B cell (primary cell): Measurements from ENCODE around the gene MCRIP2. TPM values are rescaled to one million over a fixed set of nuclear protein-coding genes. Genes with fewer than 3 reads are reported as not detected.

ENCODE experiments used
- ATAC-seq: fragments of 200-7000 bp; cut with Tn5 transposase; one replicate; pipeline ENCODE4 v1.10.0; 2021; ENCODE audit warnings: low read depth, mild to moderate bottlenecking, moderate number of reproducible peaks, moderate library complexity
- CTCF ChIA-PET: fragments of 350-600 bp; sonication (Branson Sonifier 250); formaldehyde crosslinking; loops from one replicate; lab custom pipeline; 2021; ENCODE audit warnings: antibody characterized with exemption, inconsistent platforms; lab: Charles Lee
- POLR2A ChIA-PET: fragments of 350-600 bp; sonication (Branson Sonifier 250); formaldehyde crosslinking; loops from one replicate; lab custom pipeline; 2021; ENCODE audit warnings: antibody characterized with exemption; lab: Charles Lee
- DNase-seq: peaks from one replicate; pipeline ENCODE4 v3.0.0; 2013
- H2AFZ ChIP-seq: 2 replicates; pipeline ENCODE4 v1.6.1; 2012; ENCODE audit warnings: mild to moderate bottlenecking, low read depth, low read length; ENCODE audit not compliant: insufficient read depth, poor library complexity, severe bottlenecking
- H3K27ac ChIP-seq, 2 donors: 1 replicate in 1 of 2; 2 replicates in 1 of 2; pipeline ENCODE4 v1.5.1; 2012 to 2013; ENCODE audit warnings: low read length in 2 of 2, mild to moderate bottlenecking in 2 of 2, moderate library complexity in 1 of 2
- H3K27me3 ChIP-seq, 4 experiments: fragments of 200-600 bp in 1 of 4; sonication (generic) in 1 of 4; replicated peaks in 1 of 4; 1 replicate in 2 of 4; 2 replicates in 2 of 4; pipeline versions ENCODE4 v1.6.1 to v1.7.0; 2013 to 2016; ENCODE audit warnings: low read length in 3 of 4, mild to moderate bottlenecking in 2 of 4, mixed read lengths in 1 of 4, moderate library complexity in 1 of 4; ENCODE audit not compliant: insufficient read depth in 4 of 4, control insufficient read depth in 3 of 4; ENCODE audit errors: control extremely low read depth in 1 of 4
- H3K36me3 ChIP-seq, 2 experiments: replicated peaks in 1 of 2; 1 replicate in 1 of 2; 2 replicates in 1 of 2; pipeline versions ENCODE4 v1.6.1 to v1.7.1; 2013; ENCODE audit warnings: low read length in 1 of 2; ENCODE audit not compliant: insufficient read depth in 2 of 2, control insufficient read depth in 1 of 2; ENCODE audit errors: control extremely low read depth in 1 of 2, extremely low read depth in 1 of 2
- H3K4me1 ChIP-seq, 2 donors: fragments of 200-600 bp in 1 of 2; sonication (generic) in 1 of 2; 1 replicate in 1 of 2; 2 replicates in 1 of 2; pipeline versions ENCODE4 v1.5.1 to v1.6.1; 2013 to 2017; ENCODE audit warnings: low read length in 2 of 2; ENCODE audit not compliant: control insufficient read depth in 2 of 2, insufficient read depth in 2 of 2
- H3K4me2 ChIP-seq: replicated peaks from 2 replicates; pipeline ENCODE3; 2012; ENCODE audit warnings: mild to moderate bottlenecking, low read depth, low read length; ENCODE audit not compliant: poor library complexity, severe bottlenecking
- H3K4me3 ChIP-seq, 5 experiments: fragments of 200-600 bp in 1 of 5; sonication (generic) in 1 of 5; 1 replicate in 3 of 5; 2 replicates in 2 of 5; pipeline versions ENCODE4 v1.5.1 to v1.7.0; 2011 to 2016; ENCODE audit warnings: low read length in 4 of 5, mild to moderate bottlenecking in 4 of 5, low read depth in 2 of 5, control low read depth in 1 of 5, moderate library complexity in 1 of 5; ENCODE audit not compliant: insufficient read depth in 1 of 5; ENCODE audit errors: control extremely low read depth in 1 of 5, extremely low read depth in 1 of 5
- H3K79me2 ChIP-seq: fragments of 200-600 bp; sonication (generic); one replicate; pipeline ENCODE4 v1.6.0; 2016; ENCODE audit warnings: low read length; ENCODE audit not compliant: control insufficient read depth, insufficient read depth
- H3K9ac ChIP-seq: fragments of 200-600 bp; sonication (generic); 2 replicates; pipeline ENCODE4 v1.6.1; 2017; ENCODE audit warnings: mild to moderate bottlenecking, low read length, moderate library complexity
- H3K9me3 ChIP-seq, 3 donors: one replicate each; pipeline versions ENCODE4 v1.6.1 to v1.7.1; 2013; ENCODE audit warnings: low read length in 2 of 3; ENCODE audit not compliant: control insufficient read depth in 2 of 3, insufficient read depth in 1 of 3; ENCODE audit errors: control extremely low read depth in 1 of 3
- H4K20me1 ChIP-seq: 2 replicates; pipeline ENCODE4 v1.6.0; 2012; ENCODE audit warnings: mild to moderate bottlenecking, low read length; ENCODE audit not compliant: insufficient read depth, control insufficient read depth, poor library complexity, severe bottlenecking
- H3K27ac Mint-ChIP-seq: one replicate; pipeline ENCODE4 v1.8.0; 2021; ENCODE audit warnings: mixed read lengths
- H3K27me3 Mint-ChIP-seq: one replicate; pipeline ENCODE4 v1.8.0; 2021; ENCODE audit warnings: mixed read lengths
- H3K4me1 Mint-ChIP-seq: one replicate; pipeline ENCODE4 v1.8.0; 2021; ENCODE audit warnings: mixed read lengths
- H3K4me3 Mint-ChIP-seq: one replicate; pipeline ENCODE4 v1.8.0; 2021; ENCODE audit warnings: mixed read lengths
- H3K9me3 Mint-ChIP-seq: one replicate; pipeline ENCODE4 v1.8.0; 2022; ENCODE audit warnings: mixed read lengths; ENCODE audit not compliant: insufficient read depth
- CTCF ChIP-seq: fragments of 200-600 bp; IDR thresholded peaks from one replicate; pipeline ENCODE4 v1.8.0; 2022; ENCODE audit warnings: antibody characterized with exemption, mild to moderate bottlenecking
- EZH2 ChIP-seq: IDR thresholded peaks from 2 replicates; pipeline ENCODE4 v1.6.1; 2012; ENCODE audit warnings: borderline replicate concordance, low read depth, mild to moderate bottlenecking, moderate library complexity, low read length; ENCODE audit not compliant: insufficient read depth, poor library complexity, severe bottlenecking
- WGBS: methylation state at CpG from one replicate; pipeline ENCODE4 v1.1.5; 2013; ENCODE audit warnings: missing lambda C conversion rate; ENCODE audit not compliant: insufficient coverage; 5-methylcytosine and 5-hydroxymethylcytosine counted together
- intact Hi-C: fragments of 100-400 bp; cut with micrococcal nuclease; formaldehyde crosslinking; loops from one replicate; pipeline ENCODE4 v1.10.0; 2022
- polyA plus RNA-seq: library from polyadenylated mRNA; depleted of rRNA; stranded (reverse); fragments of >200 nt; gene quantifications from 2 replicates; pipeline ENCODE4 v1.2.3, GENCODE V29; 2012
- total RNA-seq, 2 donors: library from RNA; stranded (reverse); fragments of 120-200 nt in 1 of 2; gene quantifications; 1 replicate in 1 of 2; 2 replicates in 1 of 2; pipeline versions ENCODE4 v1.2.3 to v1.2.4, GENCODE V29; 2013 to 2022

Gene MCRIP2
- total and polyA plus RNA-seq, 2 donors (not counting 1 experiment from before 2014, with no cell fraction given), result 29.2 to 46.0 TPM

DNA sequence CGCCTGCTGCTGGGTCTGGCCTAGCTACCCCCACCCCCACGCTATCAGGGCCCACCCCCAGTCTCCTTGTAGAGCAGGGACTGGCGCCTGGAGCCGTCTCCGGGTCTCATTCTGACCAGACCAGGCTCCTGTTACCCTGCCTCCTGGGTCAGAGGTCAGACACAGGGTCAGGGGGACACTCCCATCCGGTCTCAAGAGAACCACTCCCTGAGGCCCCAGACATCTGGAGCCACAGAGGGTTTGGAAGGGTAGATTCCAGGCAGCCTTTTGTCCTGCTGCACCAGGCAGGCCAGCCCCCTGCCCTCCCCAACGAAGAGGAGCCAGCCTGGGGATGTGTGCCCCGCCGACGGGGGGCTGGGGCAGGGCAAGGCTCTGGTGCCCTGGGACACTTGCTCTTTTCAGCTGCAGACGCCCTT lies 11.8 kb upstream of the MCRIP2 start:
- H3K4me1 Mint-ChIP-seq, result peaks cover 1% of the 10 kb centered on the region
- no peak overlapping the region for H2AFZ ChIP-seq
- H3K27me3 ChIP-seq, result no peaks in the 10 kb centered on the region
- CTCF ChIA-PET, result no interaction called here
- intact Hi-C loops, result no loop called here
- H3K36me3 ChIP-seq, result peaks cover 0 to 14% of the 10 kb centered on the region in 2 experiments
- H3K27me3 Mint-ChIP-seq, result no peaks in the 10 kb centered on the region
- TF ChIP-seq CTCF (no peak), EZH2 (no peak)
- H3K4me3 Mint-ChIP-seq, result no peak overlapping the region
- no peak for ATAC-seq
- peaks cover 3% of the 10 kb centered on the region for H3K79me2 ChIP-seq
- peaks cover 0 to under 1% of the 10 kb centered on the region in 2 donors for H3K4me1 ChIP-seq
- no peak overlapping the region for H3K27ac ChIP-seq
- no peak overlapping the region for H3K9ac ChIP-seq
- POLR2A ChIA-PET, result no interaction called here
- no peak overlapping the region for H3K27ac Mint-ChIP-seq
- H3K9me3 Mint-ChIP-seq, result no peaks in the 10 kb centered on the region
- H3K9me3 ChIP-seq, result no peaks in the 10 kb centered on the region
- no peak overlapping the region for H3K4me2 ChIP-seq
- DNase-seq, result no peak
- peaks cover 6% of the 10 kb centered on the region for H4K20me1 ChIP-seq
- WGBS, result 86% methylated on average over 9 of the region's 11 CpGs
- no peak overlapping the region for H3K4me3 ChIP-seq

GRCh38 chr16:630249-630814 lies 11.3 kb upstream of the MCRIP2 start:
- Histone ChIP-seq H3K27ac (no peak overlapping the region), H3K4me3 (no peak overlapping the region), H3K36me3 (peaks cover 0 to 14% of the 10 kb centered on the region in 2 experiments), H3K4me1 (peaks cover 4 to 6% of the 10 kb centered on the region in 2 donors), H3K9ac (no peak overlapping the region), H2AFZ (no peak overlapping the region), H3K79me2 (peaks cover 6% of the 10 kb centered on the region), H4K20me1 (peaks cover 11% of the 10 kb centered on the region), H3K9me3 (no peaks in the 10 kb centered on the region), H3K4me2 (no peak overlapping the region), H3K27me3 (no peaks in the 10 kb centered on the region)
- intact Hi-C loops, result no loop called here
- ATAC-seq (no peak), DNase-seq (no peak)
- 62% methylated on average over 27 of the region's 29 CpGs for WGBS
- H3K27me3 Mint-ChIP-seq, result no peaks in the 10 kb centered on the region
- ChIA-PET CTCF (no interaction called here), POLR2A (no interaction called here)
- TF ChIP-seq CTCF, result no peak
- no peak for TF ChIP-seq EZH2
- no peaks in the 10 kb centered on the region for H3K9me3 Mint-ChIP-seq
- peaks cover 3% of the 10 kb centered on the region for H3K4me1 Mint-ChIP-seq
- H3K27ac Mint-ChIP-seq, result no peak overlapping the region
- no peak overlapping the region for H3K4me3 Mint-ChIP-seq
